ENCODE measurements around the gene PCDHGB7.

GRCh38 chr5:141465351-141465750 is 47.9 kb downstream of the PCDHGB7 start:
- TF ChIP-seq CTCF (IDR thresholded peaks at IDR 0.05): no peak
- no peak for TF ChIP-seq POLR2AphosphoS5 (IDR thresholded peaks at IDR 0.05)
- no peak for TF ChIP-seq POLR2A (IDR thresholded peaks at IDR 0.05)
- TF ChIP-seq EP300 (IDR thresholded peaks at IDR 0.05): no peak
